HCT116 (cell line): ENCODE data around the gene WDR62. TPM values are rescaled to one million over a fixed set of nuclear protein-coding genes. Genes with fewer than 3 reads are reported as not detected.

Experiments
- ATAC-seq: fragments of 200-7000 bp; cut with Tn5 transposase; 2 replicates; pipeline ENCODE4 v1.9.1; 2020; ENCODE audit warnings: mild to moderate bottlenecking, moderate library complexity
- BruUV-seq: library from RNA; stranded (reverse); fragments of 400-500 nt; replicated peaks from 2 replicates; lab custom pipeline; 2021; lab: Mats Ljungman, UMichigan
- CTCF ChIA-PET: fragments of 300-600 bp; sonication (Branson Sonifier 250); formaldehyde crosslinking; loops from one replicate; lab custom pipeline; 2021; ENCODE audit warnings: antibody characterized with exemption; lab: Charles Lee
- POLR2A ChIA-PET: fragments of 300-600, 350-600 bp; sonication (Branson Sonifier 250); formaldehyde crosslinking; loops from one replicate; lab custom pipeline; 2021; ENCODE audit warnings: antibody characterized with exemption; lab: Charles Lee
- RAD21 ChIA-PET, 2 experiments: fragments of 300-600 bp; sonication (Branson Sonifier 250); formaldehyde crosslinking; loops; one replicate each; lab custom pipeline; 2023; ENCODE audit warnings: low total read pairs in 2 of 2; ENCODE audit not compliant: uncharacterized antibody in 2 of 2, unreplicated experiment in 2 of 2, low non-redundant PET in 1 of 2; lab: Charles Lee
- DNase-seq: peaks from one replicate; pipeline ENCODE4 v3.0.0-alpha.2; 2010; ENCODE audit warnings: low read depth, low spot score
- H2AFZ ChIP-seq: fragments of 200-600 bp; shearing (Covaris generic), sonication (generic); 2 replicates; pipeline ENCODE4 v1.6.1; 2017; ENCODE audit warnings: low read depth, mixed run types, mixed read lengths, antibody characterized with exemption, low read length; ENCODE audit not compliant: poor library complexity, severe bottlenecking
- H3K27ac ChIP-seq: 2 replicates; pipeline ENCODE4 v1.5.1; 2012; ENCODE audit warnings: low read depth, low read length
- H3K27me3 ChIP-seq: fragments of 200-600 bp; sonication (generic); 2 replicates; pipeline ENCODE4 v1.6.1; 2016; ENCODE audit warnings: mixed run types, low read length, mixed read lengths; ENCODE audit not compliant: insufficient read depth
- H3K36me3 ChIP-seq, 2 experiments: fragments of 200-500 bp in 1 of 2; fragments of 200-600 bp in 1 of 2; sonication (Bioruptor generic) in 1 of 2; sonication (generic) in 1 of 2; 2 replicates each; pipeline versions ENCODE4 v1.5.1 to v1.6.1; 2014 to 2016; ENCODE audit warnings: low read length in 2 of 2, inconsistent platforms in 1 of 2, mixed read lengths in 1 of 2, mixed run types in 1 of 2; ENCODE audit not compliant: insufficient read depth in 2 of 2, control insufficient read depth in 1 of 2
- H3K4me1 ChIP-seq, 2 experiments: fragments of 200-600 bp in 1 of 2; sonication (generic) in 1 of 2; 2 replicates each; pipeline versions ENCODE4 v1.5.1 to v1.6.1; 2012 to 2017; ENCODE audit warnings: low read length in 2 of 2, inconsistent platforms in 1 of 2, mild to moderate bottlenecking in 1 of 2, mixed read lengths in 1 of 2, mixed run types in 1 of 2, moderate library complexity in 1 of 2; ENCODE audit not compliant: insufficient read depth in 2 of 2, control insufficient read depth in 1 of 2
- H3K4me2 ChIP-seq: fragments of 200-600 bp; sonication (generic); 2 replicates; pipeline ENCODE4 v1.6.1; 2017; ENCODE audit warnings: mixed run types, low read length, mixed read lengths
- H3K4me3 ChIP-seq, 2 experiments: fragments of 200-600 bp in 1 of 2; sonication (generic) in 1 of 2; replicated peaks in 1 of 2; 2 replicates each; pipeline ENCODE4 v1.5.1; 2011 to 2016; ENCODE audit warnings: low read length in 2 of 2, control low read depth in 1 of 2, low read depth in 1 of 2, mild to moderate bottlenecking in 1 of 2, mixed read lengths in 1 of 2, mixed run types in 1 of 2
- H3K79me2 ChIP-seq: fragments of 200-600 bp; sonication (generic); 2 replicates; pipeline ENCODE4 v1.6.1; 2017; ENCODE audit warnings: mild to moderate bottlenecking, mixed run types, low read length, moderate library complexity, mixed read lengths; ENCODE audit not compliant: insufficient read depth
- H3K9ac ChIP-seq: fragments of 200-600 bp; sonication (generic); 2 replicates; pipeline ENCODE4 v1.6.1; 2016; ENCODE audit warnings: low read length, mixed read lengths
- H3K9me2 ChIP-seq: fragments of 200-600 bp; sonication (generic), shearing (Covaris generic); 2 replicates; pipeline ENCODE4 v1.6.1; 2017; ENCODE audit warnings: mixed run types, mild to moderate bottlenecking, moderate library complexity; ENCODE audit not compliant: insufficient read depth
- H3K9me3 ChIP-seq, 2 experiments: fragments of 200-500 bp in 1 of 2; fragments of 200-600 bp in 1 of 2; sonication (Bioruptor generic) in 1 of 2; sonication (generic) in 1 of 2; 2 replicates each; pipeline ENCODE4 v1.6.1; 2014 to 2017; ENCODE audit warnings: low read length in 2 of 2, mixed read lengths in 2 of 2, inconsistent platforms in 1 of 2, low read depth in 1 of 2, mild to moderate bottlenecking in 1 of 2, mixed run types in 1 of 2, moderate library complexity in 1 of 2; ENCODE audit not compliant: control insufficient read depth in 1 of 2, insufficient read depth in 1 of 2
- H4K20me1 ChIP-seq: fragments of 200-600 bp; sonication (generic), shearing (Covaris generic); 2 replicates; pipeline ENCODE4 v1.6.1; 2017; ENCODE audit warnings: mixed run types, mild to moderate bottlenecking, moderate library complexity; ENCODE audit not compliant: insufficient read depth
- CBX3 ChIP-seq: IDR thresholded peaks from 2 replicates; pipeline ENCODE4 v1.6.1; 2012; ENCODE audit warnings: low read depth
- CEBPB ChIP-seq: IDR thresholded peaks from 2 replicates; pipeline ENCODE4 v1.6.1; 2012; ENCODE audit warnings: low read depth
- CTCF ChIP-seq, 3 experiments: fragments of 200-600 bp in 1 of 3; sonication (generic) in 1 of 3; IDR thresholded peaks in 2 of 3; conservative IDR thresholded peaks in 1 of 3; 2 replicates each; pipeline ENCODE4 v1.5.1; 2012 to 2017; ENCODE audit warnings: low read depth in 2 of 3, low read length in 2 of 3, antibody characterized with exemption in 1 of 3, borderline replicate concordance in 1 of 3, control low read depth in 1 of 3, mild to moderate bottlenecking in 1 of 3, mixed read lengths in 1 of 3, mixed run types in 1 of 3, moderate library complexity in 1 of 3; ENCODE audit not compliant: insufficient read depth in 1 of 3
- EGR1 ChIP-seq: IDR thresholded peaks from 2 replicates; pipeline ENCODE4 v1.6.1; 2012; ENCODE audit warnings: low read depth
- ELF1 ChIP-seq: IDR thresholded peaks from 2 replicates; pipeline ENCODE4 v1.6.1; 2012; ENCODE audit warnings: low read depth, borderline replicate concordance
- EZH2phosphoT487 ChIP-seq: fragments of 200-600 bp; IDR thresholded peaks from 2 replicates; pipeline ENCODE4 v1.6.1; 2018; ENCODE audit warnings: antibody characterized with exemption, borderline replicate concordance
- JUND ChIP-seq: IDR thresholded peaks from 2 replicates; pipeline ENCODE4 v1.6.1; 2012
- POLR2AphosphoS5 ChIP-seq: IDR thresholded peaks from 2 replicates; pipeline ENCODE4 v1.6.1; 2011; ENCODE audit warnings: mild to moderate bottlenecking, low read depth, low read length, moderate library complexity
- SIN3A ChIP-seq: IDR thresholded peaks from 2 replicates; pipeline ENCODE4 v1.6.1; 2012; ENCODE audit warnings: low read depth
- SP1 ChIP-seq: IDR thresholded peaks from 2 replicates; pipeline ENCODE4 v1.6.1; 2012; ENCODE audit warnings: low read depth
- SRF ChIP-seq: IDR thresholded peaks from 2 replicates; pipeline ENCODE4 v1.6.1; 2012; ENCODE audit warnings: low read depth
- ZFX ChIP-seq: fragments of 450-650 bp; IDR thresholded peaks from 2 replicates; pipeline ENCODE4 v1.6.1; 2017
- ZNF274 ChIP-seq: fragments of 200-500 bp; sonication (Bioruptor generic); IDR thresholded peaks from 2 replicates; pipeline ENCODE4 v1.6.1; 2014; ENCODE audit warnings: mild to moderate bottlenecking, low read depth, low read length, inconsistent platforms
- intact Hi-C: fragments of 100-400 bp; cut with micrococcal nuclease; formaldehyde crosslinking; loops from 2 replicates; pipeline ENCODE4 v1.10.0; 2022
- total RNA-seq: library from RNA; stranded (reverse); gene quantifications from one replicate; pipeline ENCODE4 v1.2.1, GENCODE V29; 2021; ENCODE audit not compliant: unreplicated experiment
- TF ChIP-seq, protein P1 (sequence below): IDR thresholded peaks from 2 replicates; pipeline ENCODE4 v1.6.1; 2011; ENCODE audit warnings: mild to moderate bottlenecking, low read length, moderate library complexity; ENCODE audit not compliant: insufficient replicate concordance; ENCODE audit errors: extremely low read depth
- TF ChIP-seq, protein P2 (sequence below): IDR thresholded peaks from 2 replicates; pipeline ENCODE4 v1.6.1; 2012
- TF ChIP-seq, protein P3 (sequence below): IDR thresholded peaks from 2 replicates; pipeline ENCODE4 v1.6.1; 2012; ENCODE audit warnings: low read depth

WDR62 gene
- total RNA-seq, 1 experiment from 2014 or later, result 17.0 TPM

GRCh38 chr19:36111200-36111539 lies 56.5 kb downstream of the WDR62 start (continued):
- TF ChIP-seq CEBPB, result no peak
- TF ChIP-seq SP1, result no peak
- TF ChIP-seq CBX3, result no peak
- TF ChIP-seq, protein P1, sequence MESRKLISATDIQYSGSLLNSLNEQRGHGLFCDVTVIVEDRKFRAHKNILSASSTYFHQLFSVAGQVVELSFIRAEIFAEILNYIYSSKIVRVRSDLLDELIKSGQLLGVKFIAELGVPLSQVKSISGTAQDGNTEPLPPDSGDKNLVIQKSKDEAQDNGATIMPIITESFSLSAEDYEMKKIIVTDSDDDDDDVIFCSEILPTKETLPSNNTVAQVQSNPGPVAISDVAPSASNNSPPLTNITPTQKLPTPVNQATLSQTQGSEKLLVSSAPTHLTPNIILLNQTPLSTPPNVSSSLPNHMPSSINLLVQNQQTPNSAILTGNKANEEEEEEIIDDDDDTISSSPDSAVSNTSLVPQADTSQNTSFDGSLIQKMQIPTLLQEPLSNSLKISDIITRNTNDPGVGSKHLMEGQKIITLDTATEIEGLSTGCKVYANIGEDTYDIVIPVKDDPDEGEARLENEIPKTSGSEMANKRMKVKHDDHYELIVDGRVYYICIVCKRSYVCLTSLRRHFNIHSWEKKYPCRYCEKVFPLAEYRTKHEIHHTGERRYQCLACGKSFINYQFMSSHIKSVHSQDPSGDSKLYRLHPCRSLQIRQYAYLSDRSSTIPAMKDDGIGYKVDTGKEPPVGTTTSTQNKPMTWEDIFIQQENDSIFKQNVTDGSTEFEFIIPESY, result no peak

DNA sequence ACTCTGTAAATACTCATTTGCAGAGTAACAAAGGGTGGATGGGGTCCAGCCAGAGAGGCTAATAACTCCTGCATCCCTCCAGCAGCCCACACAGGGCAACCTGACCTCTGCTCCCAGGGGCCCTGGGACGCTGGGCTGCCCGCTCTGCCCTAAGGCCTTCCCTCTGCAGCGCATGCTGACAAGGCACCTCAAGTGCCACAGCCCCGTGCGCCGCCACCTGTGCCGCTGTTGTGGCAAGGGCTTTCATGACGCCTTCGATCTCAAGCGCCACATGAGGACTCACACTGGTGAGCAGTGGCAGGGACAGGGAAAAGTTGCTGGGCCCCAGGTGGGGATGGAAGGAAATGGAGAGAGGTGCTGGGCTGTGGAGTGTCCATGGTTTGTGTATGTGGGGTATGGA lies 58.0 kb downstream of the WDR62 start:
- no peak for DNase-seq
- Histone ChIP-seq H3K4me3 (no peak overlapping the region; a peak in 1 of 4 replicates), H4K20me1 (no peaks in the 10 kb centered on the region), H3K4me1 (peaks cover 7 to 27% of the 10 kb centered on the region in 2 experiments; a peak in 3 of 4 replicates), H3K9me3 (no peaks in the 10 kb centered on the region), H3K27me3 (no peaks in the 10 kb centered on the region), H3K27ac (no peak overlapping the region), H2AFZ (no peak overlapping the region), H3K79me2 (peaks cover 28% of the 10 kb centered on the region), H3K4me2 (no peak overlapping the region), H3K36me3 (peaks cover 9 to 13% of the 10 kb centered on the region in 2 experiments; a peak in 3 of 4 replicates), H3K9me2 (no peaks in the 10 kb centered on the region), H3K9ac (no peak overlapping the region)
- ChIA-PET RAD21 (no interaction called here), POLR2A (no interaction called here), CTCF (no interaction called here)
- BruUV-seq, result no TSS peak
- intact Hi-C loops, result loop anchor here (10.0 kb wide), 1 partner anchor 108 kb away; the partner anchor contains the start of gene SYNE4
- no peak for ATAC-seq
- TF ChIP-seq EZH2phosphoT487 (no peak), ZNF274 (no peak), ZFX (no peak), ELF1 (no peak), SIN3A (no peak), CTCF (IDR thresholded peaks at IDR 0.05 in 2 of 3, conservative IDR thresholded peaks at IDR 0.05 in 1 of 3; ENCODE audit: borderline replicate concordance in 1 of 3, insufficient read depth in 1 of 3, low read depth in 2 of 3, low read length in 2 of 3) (no peak), SRF (no peak), EGR1 (no peak), JUND (no peak), POLR2AphosphoS5 (no peak), CEBPB (no peak), SP1 (no peak)
- TF ChIP-seq, protein P1, result no peak
- TF ChIP-seq, protein P2, sequence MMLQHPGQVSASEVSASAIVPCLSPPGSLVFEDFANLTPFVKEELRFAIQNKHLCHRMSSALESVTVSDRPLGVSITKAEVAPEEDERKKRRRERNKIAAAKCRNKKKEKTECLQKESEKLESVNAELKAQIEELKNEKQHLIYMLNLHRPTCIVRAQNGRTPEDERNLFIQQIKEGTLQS, result no peak
- TF ChIP-seq, protein P3, sequence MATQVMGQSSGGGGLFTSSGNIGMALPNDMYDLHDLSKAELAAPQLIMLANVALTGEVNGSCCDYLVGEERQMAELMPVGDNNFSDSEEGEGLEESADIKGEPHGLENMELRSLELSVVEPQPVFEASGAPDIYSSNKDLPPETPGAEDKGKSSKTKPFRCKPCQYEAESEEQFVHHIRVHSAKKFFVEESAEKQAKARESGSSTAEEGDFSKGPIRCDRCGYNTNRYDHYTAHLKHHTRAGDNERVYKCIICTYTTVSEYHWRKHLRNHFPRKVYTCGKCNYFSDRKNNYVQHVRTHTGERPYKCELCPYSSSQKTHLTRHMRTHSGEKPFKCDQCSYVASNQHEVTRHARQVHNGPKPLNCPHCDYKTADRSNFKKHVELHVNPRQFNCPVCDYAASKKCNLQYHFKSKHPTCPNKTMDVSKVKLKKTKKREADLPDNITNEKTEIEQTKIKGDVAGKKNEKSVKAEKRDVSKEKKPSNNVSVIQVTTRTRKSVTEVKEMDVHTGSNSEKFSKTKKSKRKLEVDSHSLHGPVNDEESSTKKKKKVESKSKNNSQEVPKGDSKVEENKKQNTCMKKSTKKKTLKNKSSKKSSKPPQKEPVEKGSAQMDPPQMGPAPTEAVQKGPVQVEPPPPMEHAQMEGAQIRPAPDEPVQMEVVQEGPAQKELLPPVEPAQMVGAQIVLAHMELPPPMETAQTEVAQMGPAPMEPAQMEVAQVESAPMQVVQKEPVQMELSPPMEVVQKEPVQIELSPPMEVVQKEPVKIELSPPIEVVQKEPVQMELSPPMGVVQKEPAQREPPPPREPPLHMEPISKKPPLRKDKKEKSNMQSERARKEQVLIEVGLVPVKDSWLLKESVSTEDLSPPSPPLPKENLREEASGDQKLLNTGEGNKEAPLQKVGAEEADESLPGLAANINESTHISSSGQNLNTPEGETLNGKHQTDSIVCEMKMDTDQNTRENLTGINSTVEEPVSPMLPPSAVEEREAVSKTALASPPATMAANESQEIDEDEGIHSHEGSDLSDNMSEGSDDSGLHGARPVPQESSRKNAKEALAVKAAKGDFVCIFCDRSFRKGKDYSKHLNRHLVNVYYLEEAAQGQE, result no peak
